HK-2 (cell line): ENCODE measurements around the gene KRT35.

Source experiments
- DNase-seq: peaks from one replicate; pipeline ENCODE4 v3.0.0-alpha.2; 2018; ENCODE audit not compliant: unreplicated experiment

Gene KRT35

DNA sequence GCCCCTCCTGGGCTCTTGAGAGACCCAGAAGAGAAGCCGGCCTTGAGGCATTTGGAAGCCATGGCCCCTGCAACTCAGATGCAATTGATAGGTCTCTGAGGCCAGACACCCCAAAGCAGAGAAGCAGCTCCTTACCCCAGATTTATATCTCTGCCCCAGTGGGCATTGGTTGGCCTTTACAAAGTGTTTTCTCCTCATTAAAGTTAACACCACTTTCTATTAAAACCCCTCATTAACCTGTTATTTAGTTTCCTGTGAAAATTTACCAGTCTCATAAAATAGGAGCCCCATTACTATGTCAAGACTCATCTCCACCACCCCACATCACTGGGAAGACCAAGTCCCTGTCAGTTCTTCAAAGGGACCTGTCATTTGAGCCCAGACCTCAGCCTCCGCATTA is at the start of gene KRT35:
Gene KRT35, minus strand, starts transcription at position 116 of the 400 bp plus-strand sequence. Its CDS starts 54 bp downstream, at position 62.
- DNase-seq = no peak

DNA sequence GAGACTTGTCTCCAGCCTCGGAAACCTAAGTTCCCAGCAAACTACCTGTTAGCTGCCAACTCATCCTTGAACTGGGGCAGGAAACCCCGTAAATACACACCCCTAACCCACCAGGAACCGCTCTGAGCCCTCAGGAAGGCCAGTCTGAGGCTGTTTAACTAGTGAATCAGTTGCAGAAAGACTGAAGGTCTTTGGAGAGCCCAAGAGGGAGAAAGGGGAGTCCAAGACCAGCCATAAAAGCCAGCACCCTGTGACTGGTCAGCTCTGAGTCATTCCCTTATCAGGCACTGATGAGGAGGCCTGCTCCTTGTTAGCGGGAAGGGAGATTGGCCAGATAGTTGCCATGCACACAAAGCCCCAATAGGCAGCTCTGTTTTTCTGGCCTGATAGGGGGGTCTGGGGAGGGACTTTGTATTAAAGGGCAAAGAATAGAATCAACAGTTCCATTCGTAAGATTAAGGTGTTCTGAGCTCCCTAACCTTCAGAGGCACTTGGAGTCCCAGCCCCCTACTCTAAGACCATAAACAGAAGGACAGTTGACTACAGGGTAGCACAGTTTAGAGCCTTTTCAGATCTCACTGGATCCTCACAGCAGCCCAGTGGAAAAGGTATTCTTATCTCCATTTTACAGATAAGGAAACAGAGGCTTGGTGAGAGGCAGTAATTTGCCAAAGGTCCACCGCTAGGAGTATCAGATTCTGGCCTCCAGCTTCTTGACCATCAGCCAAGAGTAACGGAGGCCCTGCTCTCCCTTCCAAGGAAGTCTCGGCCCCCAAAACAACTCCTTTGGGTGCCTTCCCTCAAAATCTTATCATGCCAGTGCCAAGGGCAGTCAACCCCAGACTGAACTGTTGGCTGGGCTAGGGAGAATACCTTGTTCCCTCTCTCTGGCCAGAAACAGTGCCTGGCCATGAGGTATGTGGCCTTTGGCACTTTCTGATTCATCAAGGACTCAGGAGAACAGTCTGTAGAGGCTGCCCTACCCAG is 49.4 kb upstream of the KRT35 start:
- peak; percentile 74 for DNase-seq

DNA sequence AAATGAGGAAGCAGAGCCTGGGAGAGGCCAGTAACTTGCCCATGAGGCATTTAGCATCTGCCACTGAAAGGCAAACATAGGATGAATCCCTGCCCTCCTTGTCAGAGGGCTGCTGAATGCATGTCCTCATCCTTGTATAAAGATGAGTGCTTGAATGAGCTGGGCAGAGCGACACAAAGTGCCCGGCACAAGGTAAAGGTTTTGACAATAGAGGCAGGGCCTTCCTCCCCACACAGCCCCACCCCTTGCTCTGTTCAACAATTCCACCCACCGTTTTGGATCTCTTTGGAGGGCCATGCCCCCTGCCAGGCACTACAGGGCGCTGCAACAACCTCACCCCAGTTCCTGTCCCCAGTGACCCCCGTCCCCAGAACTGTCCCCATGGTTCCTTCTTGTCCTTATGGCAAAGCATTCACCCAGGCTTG is 48.6 kb upstream of the KRT35 start:
- no peak for DNase-seq

DNA sequence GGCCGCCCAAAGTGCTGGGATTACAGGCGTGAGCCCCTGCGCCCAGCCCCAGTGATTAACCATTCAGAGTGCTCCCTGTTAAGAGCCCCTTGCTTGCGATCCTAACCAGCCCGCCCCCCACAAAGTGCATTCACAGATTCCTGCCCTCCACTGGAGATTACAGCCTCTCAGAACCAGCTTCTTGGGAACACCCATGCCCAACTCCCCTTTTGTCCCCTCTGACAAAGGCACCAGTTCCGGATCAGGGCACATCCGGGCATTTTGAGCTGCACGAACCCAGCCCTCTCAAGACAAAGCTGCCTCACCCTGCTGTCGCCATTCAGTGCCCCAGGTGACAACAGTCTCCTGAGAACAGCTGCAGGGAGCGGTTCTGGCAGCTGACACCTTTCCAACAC is 48.0 kb upstream of the KRT35 start:
- no peak for DNase-seq

DNA sequence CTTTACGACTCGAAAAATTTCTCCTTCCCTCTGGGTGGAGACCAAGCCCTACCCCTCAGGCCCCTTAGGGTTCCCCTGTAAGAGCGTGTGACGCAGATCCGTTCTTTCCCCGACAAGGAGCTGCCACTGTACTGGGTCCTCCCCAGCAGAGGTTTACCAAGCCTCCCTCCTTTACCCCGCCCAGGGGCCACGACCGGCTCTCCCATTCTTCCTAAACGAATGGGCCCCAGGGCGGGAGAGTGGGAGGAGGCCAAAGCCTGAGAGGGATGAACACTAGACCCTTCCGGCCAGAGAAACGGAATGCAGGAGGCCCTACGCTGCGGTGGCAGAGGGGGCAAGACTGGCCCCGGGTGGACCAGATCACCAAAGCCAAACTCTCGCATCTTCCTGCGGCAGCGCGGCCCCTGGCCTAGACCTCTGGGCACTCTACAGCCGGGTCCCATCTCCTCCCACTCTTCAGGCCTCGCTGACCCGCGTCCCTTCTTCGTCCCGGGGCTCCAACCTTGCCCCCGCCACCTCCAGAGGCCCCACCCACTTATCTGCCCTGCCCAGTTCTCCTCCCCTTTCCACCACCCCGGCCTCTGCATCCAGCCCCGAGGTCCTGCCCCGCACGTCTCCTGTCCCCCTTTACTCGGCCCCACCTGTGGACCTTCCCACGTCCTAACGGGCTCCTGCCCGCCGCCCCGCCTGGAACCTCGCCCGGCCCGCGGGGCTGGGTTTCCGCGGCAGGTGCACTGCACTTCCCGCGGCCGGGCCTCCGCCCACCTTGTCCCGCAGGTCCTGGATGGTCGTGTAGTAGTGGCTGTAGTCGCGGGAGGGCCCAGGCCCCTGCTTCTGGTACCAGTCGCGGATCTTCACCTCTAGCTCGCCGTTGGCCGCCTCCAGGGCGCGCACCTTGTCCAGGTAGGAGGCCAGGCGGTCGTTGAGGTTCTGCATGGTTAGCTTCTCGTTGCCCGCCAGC is 46.4 kb upstream of the KRT35 start:
- DNase-seq = no peak

DNA sequence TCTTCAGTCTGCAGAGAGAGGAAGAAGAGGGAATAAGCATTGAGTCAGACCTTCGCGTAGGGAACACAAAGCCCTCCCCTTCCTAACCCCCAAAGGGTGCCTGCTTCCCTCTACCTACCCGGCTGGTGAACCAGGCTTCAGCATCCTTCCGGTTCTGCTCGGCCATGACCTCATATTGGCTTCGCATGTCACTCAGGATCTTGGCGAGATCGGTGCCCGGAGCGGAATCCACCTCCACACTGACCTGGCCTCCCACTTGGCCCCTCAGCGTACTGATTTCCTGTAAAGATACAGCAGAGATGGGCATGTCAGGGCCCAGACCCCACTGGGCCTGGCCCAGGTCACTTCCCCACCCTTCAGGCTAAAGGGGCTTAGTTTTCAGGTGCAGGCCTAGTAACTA is 43.3 kb upstream of the KRT35 start:
- no peak for DNase-seq

DNA sequence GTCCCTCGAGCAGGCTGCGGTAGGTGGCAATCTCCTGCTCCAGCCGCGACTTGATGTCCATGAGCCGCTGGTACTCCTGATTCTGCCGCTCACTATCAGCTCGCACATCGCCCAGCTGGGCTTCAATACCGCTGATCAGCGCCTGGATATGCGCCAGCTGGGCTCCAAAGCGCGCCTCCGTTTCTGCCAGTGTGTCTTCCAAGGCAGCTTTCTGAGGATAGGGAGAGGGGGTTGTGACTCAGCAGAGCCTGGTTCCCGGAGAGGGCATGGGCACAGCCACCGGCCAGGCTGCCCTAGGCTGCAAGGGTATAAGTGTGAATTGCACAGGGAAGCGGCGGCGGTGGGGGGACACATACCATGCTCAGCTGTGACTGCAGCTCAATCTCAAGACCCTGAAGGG is 42.8 kb upstream of the KRT35 start:
- no peak for DNase-seq

DNA sequence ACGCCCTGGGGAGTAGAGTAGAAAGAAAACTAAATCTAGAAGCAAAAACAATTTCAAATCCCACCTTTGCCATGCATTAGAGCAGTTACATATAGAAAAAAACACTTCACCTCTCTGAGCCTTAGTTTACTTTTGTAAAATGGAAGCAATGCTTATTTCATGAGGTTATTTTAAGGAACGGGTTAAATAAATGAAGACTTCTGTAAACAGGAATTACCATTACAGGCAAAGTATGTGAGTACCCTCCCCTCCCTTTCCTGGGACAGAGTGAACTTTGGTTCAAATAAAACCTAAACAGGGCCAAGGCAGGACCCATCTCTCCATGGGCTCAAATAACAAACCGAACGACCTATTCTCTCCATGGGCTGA is 42.3 kb upstream of the KRT35 start:
- DNase-seq = no peak

DNA sequence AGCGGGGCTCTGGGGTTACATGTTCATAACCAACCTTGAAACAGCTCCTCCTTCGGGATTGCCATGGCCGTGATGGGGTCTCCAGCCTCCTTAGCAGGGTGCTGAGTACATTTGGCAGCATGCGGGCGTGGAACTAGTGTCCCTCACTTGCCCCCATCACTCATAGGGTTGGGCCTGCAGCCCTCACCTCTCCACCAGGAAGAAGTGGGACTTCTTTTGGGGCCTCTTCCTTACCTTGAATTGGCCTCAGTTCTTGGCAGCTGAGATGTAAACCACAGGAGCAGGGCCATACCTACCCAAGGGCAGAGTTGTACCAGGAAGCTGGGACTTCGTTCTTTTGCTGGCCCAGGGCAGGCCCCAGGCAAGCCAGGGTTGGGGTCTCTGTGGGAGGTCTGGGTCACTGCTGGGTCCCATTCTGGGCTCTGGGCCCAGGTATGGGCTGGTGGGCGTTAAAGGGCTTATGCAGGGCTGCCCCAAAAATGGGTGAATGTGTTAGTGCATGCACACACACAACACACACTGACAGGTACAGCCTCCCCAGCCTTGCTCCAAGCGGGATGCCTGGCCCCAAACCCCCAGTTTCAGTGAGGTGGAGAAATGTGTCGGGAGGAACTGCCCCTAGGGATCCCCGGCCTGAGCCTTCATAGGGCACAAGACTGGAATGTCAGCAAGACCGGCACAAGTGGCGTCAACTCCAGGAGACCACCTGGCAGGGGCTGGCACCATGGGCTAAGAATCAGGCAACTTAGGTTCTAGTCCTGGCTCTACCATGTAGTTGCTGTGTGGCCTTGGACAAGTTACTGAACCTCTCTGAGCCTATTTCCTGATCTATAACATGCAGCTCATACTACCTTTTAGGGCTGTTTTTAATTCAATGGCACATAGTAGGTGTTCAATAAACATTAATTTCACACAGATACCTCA is 41.6 kb upstream of the KRT35 start:
- DNase-seq = peak; percentile 62

DNA sequence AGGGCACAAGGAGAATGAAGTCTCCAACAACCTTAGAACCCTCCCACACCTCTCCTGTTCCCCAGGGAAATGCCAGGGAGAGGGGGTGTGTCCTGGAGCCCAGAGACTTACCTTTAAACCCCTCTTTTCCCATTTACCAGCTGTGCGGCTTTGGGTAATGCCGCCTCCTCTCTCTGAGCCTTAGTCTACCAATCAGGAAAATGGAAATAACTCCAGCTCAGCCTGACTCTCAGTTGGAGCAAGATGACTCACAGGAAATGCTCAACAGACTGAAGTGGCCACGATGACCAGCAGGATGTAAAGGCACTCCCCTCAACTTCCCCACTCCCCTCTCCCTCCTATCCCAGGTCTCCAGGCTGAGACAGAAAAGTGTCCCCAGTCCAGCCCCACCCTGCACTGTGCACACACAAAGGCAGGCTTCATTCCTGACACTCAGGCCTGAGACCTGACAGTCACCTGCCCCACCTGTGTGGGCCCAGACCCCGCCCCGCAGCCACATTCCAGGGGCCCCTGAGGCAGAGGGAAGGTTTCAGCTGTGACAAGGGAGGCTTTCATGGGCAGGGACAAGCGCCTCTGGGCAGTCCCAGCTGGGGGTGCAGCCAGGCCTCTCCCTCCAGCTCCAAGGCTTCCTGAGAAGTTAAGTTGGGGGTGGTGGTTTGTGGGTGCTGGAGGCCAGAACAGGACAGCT is 40.8 kb upstream of the KRT35 start:
- peak; percentile 86 for DNase-seq

DNA sequence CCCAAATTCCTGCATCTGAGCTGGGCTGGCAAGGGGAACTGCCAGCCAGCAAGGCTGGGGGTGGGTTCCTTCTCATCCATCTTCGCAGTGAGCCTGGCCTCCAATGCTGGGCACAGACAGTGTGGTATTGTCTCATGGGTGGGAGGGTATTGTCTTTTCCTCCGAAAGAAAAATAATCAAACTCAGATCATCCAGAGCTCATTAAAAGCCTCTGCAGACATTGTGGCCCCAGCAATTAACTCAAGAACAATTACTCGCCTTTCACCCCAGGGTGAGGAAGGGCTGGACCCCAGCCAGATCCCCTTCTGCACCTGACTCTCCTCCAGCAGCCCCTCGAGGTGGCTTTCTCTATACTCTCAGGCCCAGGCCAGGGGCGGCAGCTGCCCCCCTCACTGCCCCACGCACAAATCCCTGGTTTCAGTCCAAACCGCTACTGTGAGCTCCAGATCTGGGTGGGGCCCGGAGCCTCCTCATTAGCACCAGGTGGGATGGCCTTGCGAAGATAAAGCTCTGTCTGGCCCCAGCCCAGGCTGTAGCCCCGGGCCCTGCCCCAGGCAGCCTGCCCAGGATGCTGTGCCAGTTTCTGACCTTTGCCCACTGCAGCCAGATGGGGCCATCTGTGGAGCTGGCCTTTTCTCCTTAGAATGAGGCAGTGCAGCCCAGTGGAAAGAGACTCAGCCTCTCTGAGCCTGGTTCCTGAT is 40.0 kb upstream of the KRT35 start:
- DNase-seq = no peak

DNA sequence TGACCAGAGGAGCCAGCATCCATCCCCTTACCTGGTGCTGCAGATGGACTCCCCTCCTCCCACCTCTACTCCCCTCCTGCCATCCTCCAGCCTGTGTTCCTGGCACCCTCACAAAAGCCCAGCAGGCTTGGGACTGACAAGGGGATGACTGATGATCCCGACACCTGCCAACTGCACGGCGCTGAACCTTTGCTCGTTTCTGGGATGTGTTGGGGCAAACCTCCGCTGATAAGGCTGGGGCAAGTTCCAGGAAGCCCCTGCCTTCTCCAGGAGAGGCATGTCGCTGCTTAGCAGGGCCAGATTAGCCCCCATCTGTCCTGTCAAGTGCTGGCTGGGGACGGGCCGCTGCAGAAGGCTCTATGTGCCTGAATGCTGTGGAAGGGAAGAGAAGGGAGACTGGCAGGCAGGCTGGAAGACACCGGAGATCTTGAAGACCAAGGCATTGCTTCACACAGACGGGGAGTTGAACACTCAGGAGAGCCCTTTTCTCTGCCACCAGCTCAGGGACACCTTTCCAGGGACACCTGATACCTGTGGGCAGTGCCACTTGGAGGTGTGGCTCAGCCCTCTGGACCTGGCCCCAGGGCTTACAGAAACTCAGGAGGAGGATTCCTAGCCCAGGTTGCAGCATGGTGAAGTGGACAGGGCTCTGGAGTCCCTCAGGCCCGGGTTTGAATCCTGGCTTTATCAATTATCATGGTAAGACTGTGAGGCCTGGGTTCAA is 38.7 kb upstream of the KRT35 start:
- no peak for DNase-seq

DNA sequence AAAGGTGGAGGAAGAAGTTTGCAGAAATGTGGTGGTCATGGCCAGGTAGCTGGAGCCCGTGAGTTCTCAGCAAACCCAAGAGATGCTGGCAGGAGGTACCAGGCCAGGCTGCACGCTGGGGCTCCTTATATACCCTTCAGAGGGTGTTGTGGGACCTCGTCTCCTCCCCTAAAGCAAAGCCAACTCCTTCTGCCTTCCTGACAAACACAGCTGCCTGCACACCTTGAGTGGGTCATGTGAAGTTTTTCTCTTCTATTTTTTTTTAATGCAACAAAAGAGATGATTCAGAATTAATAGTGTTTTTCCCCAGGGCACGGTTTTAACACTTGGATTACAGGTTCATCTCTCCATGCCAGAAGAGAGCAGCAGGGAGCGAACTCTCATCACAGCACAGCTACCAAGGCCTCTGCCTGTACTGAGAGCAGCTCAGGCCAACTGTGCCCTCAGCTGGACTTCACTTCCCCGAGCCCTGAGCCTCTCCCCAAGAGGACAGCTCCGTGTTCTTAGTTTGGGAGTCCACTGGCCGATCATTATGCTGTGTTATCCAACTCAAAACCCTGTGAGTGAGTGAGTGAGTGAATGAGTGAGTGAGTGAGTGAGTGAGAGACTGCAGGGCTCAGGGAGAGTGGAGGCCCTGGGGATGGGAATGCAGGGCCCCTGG is 38.0 kb upstream of the KRT35 start, which contains the start of gene KRT15:
Gene KRT15, minus strand, starts transcription at position 102 of the 661 bp plus-strand sequence. Its CDS starts 63 bp downstream, at position 39.
- DNase-seq = no peak

DNA sequence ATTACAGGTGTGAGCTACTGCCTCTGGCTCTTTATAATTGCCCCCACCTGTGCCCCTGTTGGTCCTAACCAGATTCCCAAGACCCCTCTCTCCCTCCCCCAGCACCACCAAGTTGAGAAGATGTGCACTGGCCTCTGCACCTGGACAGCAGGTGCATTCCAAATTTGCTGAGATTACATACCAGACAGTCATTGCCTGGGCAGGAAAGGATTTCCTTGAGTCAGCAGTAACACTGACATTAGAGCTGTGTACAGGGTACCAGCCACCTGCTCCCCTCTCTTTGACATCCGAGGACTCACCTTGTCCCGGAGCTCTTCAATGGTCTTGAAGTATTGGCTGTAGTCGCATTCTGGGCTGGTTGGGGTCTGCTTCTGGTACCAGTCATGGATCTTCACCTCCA is 37.1 kb upstream of the KRT35 start:
- DNase-seq = no peak

DNA sequence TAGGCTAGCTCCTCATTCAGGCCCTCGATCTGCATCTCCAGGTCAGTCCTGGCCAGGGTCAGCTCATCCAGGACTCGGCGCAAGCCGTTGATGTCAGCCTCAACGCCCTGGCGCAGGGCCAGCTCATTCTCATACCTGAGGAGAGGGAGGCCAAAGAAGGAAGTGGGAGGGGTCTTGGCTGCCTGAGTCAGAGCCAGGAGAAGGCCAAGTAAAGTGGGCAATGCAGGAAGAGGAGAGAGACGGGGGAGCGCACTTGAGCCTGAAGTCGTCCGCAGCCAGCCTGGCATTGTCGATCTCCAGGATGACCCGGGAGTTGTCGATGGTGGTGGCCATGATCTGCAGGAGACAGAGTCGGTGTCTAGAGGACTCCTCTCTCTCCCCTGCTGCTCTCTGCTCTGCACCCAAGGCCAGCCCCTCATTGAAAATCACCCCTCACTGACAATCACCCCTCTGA is 35.9 kb upstream of the KRT35 start:
- no peak for DNase-seq

DNA sequence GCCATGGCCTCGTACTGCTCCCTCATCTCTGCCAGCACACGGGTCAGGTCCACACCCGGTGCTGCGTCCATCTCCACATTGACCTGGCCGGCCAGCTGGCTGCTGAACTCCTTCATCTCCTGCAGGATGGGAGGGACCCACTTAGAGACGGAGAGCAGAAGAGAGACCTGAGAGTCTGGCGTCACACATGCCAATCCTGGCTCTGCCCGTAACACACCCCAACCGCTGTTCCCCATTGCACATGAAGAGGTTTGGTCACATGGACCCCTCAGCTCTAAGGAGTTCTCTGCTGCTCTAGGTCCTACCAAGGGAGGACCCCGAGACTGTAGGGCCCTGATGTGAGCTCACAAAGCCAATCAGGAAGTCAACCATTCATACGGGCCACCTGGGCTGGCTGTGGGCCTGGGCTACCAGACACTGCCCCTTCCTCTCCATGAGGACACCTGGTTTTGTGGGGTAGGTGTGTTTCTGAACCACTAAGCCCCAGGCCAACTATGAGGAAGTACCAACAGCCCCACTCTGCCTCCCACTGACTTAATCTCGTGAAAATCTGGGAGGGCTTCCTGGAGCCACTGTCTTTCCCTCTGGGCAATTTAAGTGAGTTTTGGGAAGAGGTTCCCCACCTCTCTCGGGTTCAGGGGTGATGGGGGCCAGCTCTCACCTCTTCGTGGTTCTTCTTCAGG is 35.3 kb upstream of the KRT35 start:
- DNase-seq = no peak

DNA sequence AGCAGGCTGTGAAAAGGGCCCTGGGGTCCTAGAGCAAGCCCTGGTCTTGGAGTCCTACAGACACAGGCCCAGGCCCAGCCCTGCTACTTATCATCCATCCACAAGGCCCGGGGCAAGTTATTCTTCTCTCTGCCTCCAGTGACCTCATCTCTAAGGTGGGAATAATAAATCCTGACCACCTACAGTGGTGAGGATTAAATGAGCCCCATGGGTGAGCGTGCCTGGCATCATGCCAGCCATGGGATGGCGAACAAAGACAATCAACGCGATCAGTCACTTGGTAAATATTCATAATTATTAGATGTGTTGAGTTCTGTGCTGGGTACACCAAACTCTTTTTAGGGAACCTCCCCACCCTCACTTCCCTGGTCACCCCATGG is 32.2 kb upstream of the KRT35 start:
- DNase-seq = no peak

DNA sequence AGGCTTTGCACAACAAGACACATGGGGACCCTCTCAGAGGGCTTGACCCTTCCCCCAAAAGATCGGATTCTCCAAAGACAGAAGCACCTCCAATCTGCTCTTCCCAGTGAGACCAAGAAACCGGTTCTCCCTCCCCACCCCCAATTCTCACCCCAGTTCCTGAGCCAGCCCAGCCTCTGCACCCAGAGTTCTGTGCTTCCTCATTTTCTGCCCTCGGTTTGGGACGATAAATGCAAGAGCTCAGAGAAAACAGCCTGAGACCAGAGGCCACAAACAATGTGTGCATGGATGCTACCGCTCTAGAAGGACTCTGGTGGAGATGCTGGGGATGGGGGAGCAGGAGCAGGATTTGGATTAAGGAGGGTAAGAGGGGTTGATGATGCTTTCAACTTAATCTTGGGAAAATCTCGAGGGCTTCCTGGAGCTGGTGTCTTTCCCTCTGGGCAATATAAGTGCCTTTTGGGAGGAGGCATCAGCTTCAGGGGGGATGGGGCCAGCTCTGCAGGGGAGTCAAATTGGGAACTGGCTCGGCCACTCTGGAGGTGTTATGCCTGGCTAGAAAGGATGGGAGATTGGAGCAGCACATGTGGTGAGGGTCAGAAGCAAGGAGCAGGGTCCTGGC is 31.7 kb upstream of the KRT35 start:
- DNase-seq = no peak
